ENCODE results near the gene TBATA.

DNA sequence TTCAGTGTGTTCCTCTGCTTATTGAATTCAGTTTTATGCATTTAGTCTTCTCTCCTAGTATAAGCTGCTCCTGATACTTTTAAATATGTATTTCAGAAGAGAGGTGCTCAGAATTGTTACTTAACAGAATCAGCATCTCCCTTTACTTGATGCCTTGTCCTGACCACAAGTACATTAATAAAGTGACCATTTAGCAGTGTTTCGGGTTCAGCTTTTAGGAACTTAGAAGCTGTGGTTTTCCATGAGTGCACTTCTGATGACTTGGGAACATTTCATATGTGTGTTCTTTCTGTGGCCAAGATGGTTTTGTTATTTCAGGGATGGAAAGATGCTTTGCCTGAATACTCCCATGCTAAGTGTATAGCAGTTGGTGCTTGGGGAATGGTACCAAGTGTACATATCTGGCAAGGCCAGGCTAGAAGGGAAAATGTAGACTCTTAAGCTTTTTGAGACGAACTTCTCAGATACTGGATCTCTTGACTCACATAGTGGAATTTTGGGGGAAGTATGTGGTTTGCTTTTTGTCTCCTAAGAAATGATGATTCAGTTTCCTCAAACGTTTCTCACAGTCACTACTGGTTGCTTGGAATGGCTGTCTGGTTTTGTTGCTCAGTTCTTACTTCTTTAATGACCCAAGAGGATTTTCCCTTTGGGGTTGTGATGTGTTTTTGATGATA, 47.8 kb upstream of the TBATA start:
- TF ChIP-seq POLR2A (IDR thresholded peaks at IDR 0.05; ENCODE audit: extremely low read depth, insufficient read length) (no peak), MYC (IDR thresholded peaks at IDR 0.05; ENCODE audit: low read depth, low read length) (no peak)
- TF ChIP-seq, protein P1, sequence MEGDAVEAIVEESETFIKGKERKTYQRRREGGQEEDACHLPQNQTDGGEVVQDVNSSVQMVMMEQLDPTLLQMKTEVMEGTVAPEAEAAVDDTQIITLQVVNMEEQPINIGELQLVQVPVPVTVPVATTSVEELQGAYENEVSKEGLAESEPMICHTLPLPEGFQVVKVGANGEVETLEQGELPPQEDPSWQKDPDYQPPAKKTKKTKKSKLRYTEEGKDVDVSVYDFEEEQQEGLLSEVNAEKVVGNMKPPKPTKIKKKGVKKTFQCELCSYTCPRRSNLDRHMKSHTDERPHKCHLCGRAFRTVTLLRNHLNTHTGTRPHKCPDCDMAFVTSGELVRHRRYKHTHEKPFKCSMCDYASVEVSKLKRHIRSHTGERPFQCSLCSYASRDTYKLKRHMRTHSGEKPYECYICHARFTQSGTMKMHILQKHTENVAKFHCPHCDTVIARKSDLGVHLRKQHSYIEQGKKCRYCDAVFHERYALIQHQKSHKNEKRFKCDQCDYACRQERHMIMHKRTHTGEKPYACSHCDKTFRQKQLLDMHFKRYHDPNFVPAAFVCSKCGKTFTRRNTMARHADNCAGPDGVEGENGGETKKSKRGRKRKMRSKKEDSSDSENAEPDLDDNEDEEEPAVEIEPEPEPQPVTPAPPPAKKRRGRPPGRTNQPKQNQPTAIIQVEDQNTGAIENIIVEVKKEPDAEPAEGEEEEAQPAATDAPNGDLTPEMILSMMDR (IDR thresholded peaks at IDR 0.05; ENCODE audit: low read depth, low read length), result no peak
